ENCODE results near the gene GNPDA1.

- no peak for TF ChIP-seq EP300 (IDR thresholded peaks at IDR 0.05)
- TF ChIP-seq, protein P1, sequence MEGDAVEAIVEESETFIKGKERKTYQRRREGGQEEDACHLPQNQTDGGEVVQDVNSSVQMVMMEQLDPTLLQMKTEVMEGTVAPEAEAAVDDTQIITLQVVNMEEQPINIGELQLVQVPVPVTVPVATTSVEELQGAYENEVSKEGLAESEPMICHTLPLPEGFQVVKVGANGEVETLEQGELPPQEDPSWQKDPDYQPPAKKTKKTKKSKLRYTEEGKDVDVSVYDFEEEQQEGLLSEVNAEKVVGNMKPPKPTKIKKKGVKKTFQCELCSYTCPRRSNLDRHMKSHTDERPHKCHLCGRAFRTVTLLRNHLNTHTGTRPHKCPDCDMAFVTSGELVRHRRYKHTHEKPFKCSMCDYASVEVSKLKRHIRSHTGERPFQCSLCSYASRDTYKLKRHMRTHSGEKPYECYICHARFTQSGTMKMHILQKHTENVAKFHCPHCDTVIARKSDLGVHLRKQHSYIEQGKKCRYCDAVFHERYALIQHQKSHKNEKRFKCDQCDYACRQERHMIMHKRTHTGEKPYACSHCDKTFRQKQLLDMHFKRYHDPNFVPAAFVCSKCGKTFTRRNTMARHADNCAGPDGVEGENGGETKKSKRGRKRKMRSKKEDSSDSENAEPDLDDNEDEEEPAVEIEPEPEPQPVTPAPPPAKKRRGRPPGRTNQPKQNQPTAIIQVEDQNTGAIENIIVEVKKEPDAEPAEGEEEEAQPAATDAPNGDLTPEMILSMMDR (IDR thresholded peaks at IDR 0.05): no peak
Observed at GRCh38 chr5:142024771-142025304, 12.0 kb upstream of the GNPDA1 start.

All from suprapubic skin (tissue), 3 donors.